Measurements from ENCODE around the gene HLA-A.

HLA-A gene

GRCh38 chr6:29946223-29947076 is 4.1 kb downstream of the HLA-A start:
- no peak overlapping the region for H3K27ac ChIP-seq

DNA sequence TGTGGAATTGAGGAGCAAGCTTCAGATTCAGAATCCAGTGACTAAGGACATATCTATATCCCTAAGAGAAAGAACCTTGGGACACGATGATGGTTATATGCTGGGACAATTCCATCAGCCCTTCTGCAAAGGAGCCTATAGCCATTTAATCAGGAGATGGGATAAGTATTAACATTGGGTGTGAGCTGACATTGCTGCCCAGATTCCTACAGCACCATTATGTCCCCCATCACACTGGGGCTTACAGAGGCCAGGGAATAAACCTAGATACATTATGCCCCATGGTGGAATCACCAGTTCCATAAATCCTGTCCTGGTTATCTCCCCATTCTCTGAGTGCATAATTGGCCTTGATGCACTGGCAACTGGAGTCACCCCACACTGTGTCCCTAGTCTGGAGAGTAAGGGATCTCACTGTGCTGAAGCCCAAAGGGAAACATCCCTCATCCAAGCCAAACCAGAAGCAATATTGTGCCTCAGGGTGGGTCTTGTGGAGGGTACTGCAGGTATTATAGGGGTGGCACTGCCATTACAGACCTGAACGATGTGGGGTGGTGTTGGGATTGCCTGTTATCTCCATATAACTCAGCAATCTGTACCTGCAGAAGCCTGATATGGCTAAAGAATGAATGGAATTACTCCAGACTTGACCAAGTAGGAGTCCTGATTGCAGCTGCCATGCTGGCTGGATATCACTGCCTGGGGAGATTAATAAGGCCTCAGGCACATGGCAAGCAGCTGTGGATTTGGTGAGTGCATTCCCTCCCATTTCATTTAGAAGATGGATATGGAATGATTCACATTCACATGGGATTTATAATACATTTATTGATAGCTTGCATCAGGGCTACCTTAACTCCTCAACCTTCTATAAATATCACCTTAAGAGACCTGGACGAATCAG is 5.0 kb downstream of the HLA-A start:
- TF ChIP-seq, protein P1, sequence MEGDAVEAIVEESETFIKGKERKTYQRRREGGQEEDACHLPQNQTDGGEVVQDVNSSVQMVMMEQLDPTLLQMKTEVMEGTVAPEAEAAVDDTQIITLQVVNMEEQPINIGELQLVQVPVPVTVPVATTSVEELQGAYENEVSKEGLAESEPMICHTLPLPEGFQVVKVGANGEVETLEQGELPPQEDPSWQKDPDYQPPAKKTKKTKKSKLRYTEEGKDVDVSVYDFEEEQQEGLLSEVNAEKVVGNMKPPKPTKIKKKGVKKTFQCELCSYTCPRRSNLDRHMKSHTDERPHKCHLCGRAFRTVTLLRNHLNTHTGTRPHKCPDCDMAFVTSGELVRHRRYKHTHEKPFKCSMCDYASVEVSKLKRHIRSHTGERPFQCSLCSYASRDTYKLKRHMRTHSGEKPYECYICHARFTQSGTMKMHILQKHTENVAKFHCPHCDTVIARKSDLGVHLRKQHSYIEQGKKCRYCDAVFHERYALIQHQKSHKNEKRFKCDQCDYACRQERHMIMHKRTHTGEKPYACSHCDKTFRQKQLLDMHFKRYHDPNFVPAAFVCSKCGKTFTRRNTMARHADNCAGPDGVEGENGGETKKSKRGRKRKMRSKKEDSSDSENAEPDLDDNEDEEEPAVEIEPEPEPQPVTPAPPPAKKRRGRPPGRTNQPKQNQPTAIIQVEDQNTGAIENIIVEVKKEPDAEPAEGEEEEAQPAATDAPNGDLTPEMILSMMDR (conservative IDR thresholded peaks at IDR 0.05) = no peak
- no peak overlapping the region for H3K27ac ChIP-seq

More at GRCh38 chr6:29946223-29947076, 4.1 kb downstream of the HLA-A start:
- TF ChIP-seq, protein P1 (conservative IDR thresholded peaks at IDR 0.05) = no peak

DNA sequence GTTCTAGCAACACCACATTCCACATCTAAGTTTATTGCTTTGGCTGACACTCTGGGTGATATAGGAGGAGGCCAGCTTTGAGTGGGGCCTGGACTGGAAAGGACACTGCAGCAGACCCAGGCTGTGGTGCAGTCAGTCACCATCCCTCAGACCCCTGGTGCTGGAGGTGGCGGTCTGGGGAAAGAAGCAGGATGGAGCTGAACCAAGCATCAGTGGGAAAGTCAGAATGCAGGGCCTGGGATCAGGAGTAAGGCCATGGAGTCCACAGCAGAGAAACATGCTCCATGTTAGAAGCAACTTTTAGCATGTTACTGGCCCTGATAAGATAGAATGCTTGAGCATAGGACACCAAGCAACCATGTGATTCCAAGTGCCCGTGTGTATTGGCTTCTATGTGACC is 5.9 kb downstream of the HLA-A start:
- TF ChIP-seq, protein P1 (conservative IDR thresholded peaks at IDR 0.05) = no peak
- H3K27ac ChIP-seq = no peak overlapping the region

DNA sequence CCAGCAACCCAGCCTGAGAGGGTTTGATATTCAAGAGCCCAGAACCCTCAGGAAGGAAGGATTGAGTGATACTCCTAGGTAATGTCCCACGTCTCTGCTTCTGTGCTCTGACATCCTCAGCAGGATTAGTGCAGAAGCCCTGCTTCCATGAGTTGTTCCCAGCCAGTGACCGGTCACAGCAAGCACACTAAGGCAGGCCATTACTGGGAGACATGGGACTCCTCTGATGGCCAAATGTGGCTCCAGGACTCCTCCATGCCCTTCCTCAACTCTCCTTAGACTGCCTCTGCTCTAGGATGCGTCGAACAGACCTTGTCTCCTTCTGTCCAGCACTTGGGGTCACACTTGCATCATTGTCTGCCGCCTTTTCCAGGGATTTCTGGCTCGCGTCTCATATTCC is 7.6 kb downstream of the HLA-A start:
- no peak overlapping the region for H3K27ac ChIP-seq
- TF ChIP-seq, protein P1 (conservative IDR thresholded peaks at IDR 0.05) = no peak

DNA sequence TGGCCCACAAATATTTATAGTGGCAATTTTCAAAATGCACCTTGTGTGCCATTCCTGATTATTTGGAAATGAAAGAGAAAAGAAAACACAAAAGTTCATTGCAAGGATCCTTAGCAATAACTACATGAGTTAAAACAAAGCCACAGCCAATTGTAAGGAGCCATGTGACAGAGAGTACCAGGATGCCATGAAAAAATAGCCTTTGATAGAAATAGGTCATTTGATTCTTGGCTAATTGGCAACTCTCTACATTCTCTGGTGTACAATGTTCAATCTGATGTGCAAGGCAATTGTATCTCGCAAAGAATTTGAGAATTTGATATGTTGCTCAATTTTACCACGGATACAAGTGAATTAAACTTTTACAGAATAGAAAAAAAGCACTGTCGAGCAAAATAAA is 9.6 kb downstream of the HLA-A start:
- TF ChIP-seq, protein P1 (conservative IDR thresholded peaks at IDR 0.05) = no peak

GRCh38 chr6:29953001-29953441 is 10.7 kb downstream of the HLA-A start:
- TF ChIP-seq, protein P1 (conservative IDR thresholded peaks at IDR 0.05) = no peak
- no peak overlapping the region for H3K27ac ChIP-seq

More for the DNA sequence above, 9.6 kb downstream of the HLA-A start:
- H3K27ac ChIP-seq = no peak overlapping the region

GRCh38 chr6:29953686-29954085 is 11.4 kb downstream of the HLA-A start:
- TF ChIP-seq, protein P1 (conservative IDR thresholded peaks at IDR 0.05) = no peak
- no peak overlapping the region for H3K27ac ChIP-seq
